Transverse colon (tissue), 4 donors: Measurements from ENCODE around the gene ORM1.

Experiments used
- CTCF ChIP-seq, 5 experiments: fragments of 200-600 bp in 3 of 5; fragments of 450-650 bp in 2 of 5; sonication (generic) in 3 of 5; IDR thresholded peaks; 1 replicate in 2 of 5; 2 replicates in 3 of 5; pipeline ENCODE4 v1.5.1; 2016 to 2017; ENCODE audit warnings: antibody characterized with exemption in 5 of 5, inconsistent platforms in 3 of 5, mild to moderate bottlenecking in 2 of 5, moderate library complexity in 1 of 5
- EP300 ChIP-seq: sonication (generic); formaldehyde crosslinking; IDR thresholded peaks from one replicate; pipeline ENCODE4 v1.6.1; 2017; ENCODE audit warnings: antibody characterized with exemption, low read depth
- POLR2A ChIP-seq: fragments of 450-650 bp; IDR thresholded peaks from one replicate; pipeline ENCODE4 v1.6.1; 2016; ENCODE audit warnings: antibody characterized with exemption, mild to moderate bottlenecking, moderate library complexity
- POLR2AphosphoS5 ChIP-seq, 3 donors: sonication (generic); formaldehyde crosslinking; IDR thresholded peaks; one replicate each; pipeline ENCODE4 v1.6.1; 2016; ENCODE audit warnings: antibody characterized with exemption in 3 of 3

GRCh38 chr9:114287763-114288192 lies 35.1 kb upstream of the ORM1 start:
- no peak for TF ChIP-seq CTCF (IDR thresholded peaks at IDR 0.05)
- TF ChIP-seq POLR2A: no peak
- no peak for TF ChIP-seq EP300
- no peak for TF ChIP-seq POLR2AphosphoS5 (IDR thresholded peaks at IDR 0.05)
